Prostate gland (tissue), 2 donors: ENCODE data around the gene PACC1.

Experiments used
- CTCF ChIP-seq, 4 experiments: fragments of 200-600 bp in 2 of 4; fragments of 450-650 bp in 2 of 4; sonication (generic) in 2 of 4; IDR thresholded peaks; 1 replicate in 3 of 4; 2 replicates in 1 of 4; pipeline ENCODE4 v1.5.1; 2016 to 2019; ENCODE audit warnings: antibody characterized with exemption in 4 of 4, mild to moderate bottlenecking in 2 of 4, moderate library complexity in 2 of 4
- POLR2AphosphoS5 ChIP-seq: sonication (generic); formaldehyde crosslinking; IDR thresholded peaks from one replicate; pipeline ENCODE4 v1.6.1; 2017; ENCODE audit warnings: antibody characterized with exemption

GRCh38 chr1:212437179-212437798 is 22.6 kb upstream of the PACC1 start:
- TF ChIP-seq CTCF (IDR thresholded peaks at IDR 0.05) (no peak), POLR2AphosphoS5 (no peak)
